BLaER1 treated with 17β-estradiol and CSF1 and Interleukin-3, amounts not matched to agents 10 nM and 100 nM (cell line): ENCODE measurements around the gene C2.

Source experiments
- H3K27ac ChIP-seq, 11 experiments: shearing (Covaris generic); formaldehyde crosslinking; 2 replicates each; pipeline ENCODE4 v1.8.1; 2022
- H3K27me3 ChIP-seq, 11 experiments: shearing (Covaris generic); formaldehyde crosslinking; 2 replicates each; pipeline ENCODE4 v1.8.1; 2022
- H3K36me3 ChIP-seq, 11 experiments: shearing (Covaris generic); formaldehyde crosslinking; 2 replicates each; pipeline ENCODE4 v1.8.1; 2022
- H3K4me1 ChIP-seq, 10 experiments: shearing (Covaris generic); formaldehyde crosslinking; 2 replicates each; pipeline ENCODE4 v1.8.1; 2022
- H3K4me2 ChIP-seq, 11 experiments: shearing (Covaris generic); formaldehyde crosslinking; 2 replicates each; pipeline ENCODE4 v1.8.1; 2022
- H3K4me3 ChIP-seq, 10 experiments: shearing (Covaris generic); formaldehyde crosslinking; 2 replicates each; pipeline ENCODE4 v1.8.1; 2022
- H3K9ac ChIP-seq, 11 experiments: shearing (Covaris generic); formaldehyde crosslinking; 2 replicates each; pipeline ENCODE4 v1.8.1; 2022
- H3K9me3 ChIP-seq, 11 experiments: shearing (Covaris generic); formaldehyde crosslinking; replicated peaks in 1 of 11; 2 replicates each; pipeline ENCODE4 v1.8.1; 2022
- H4K20me1 ChIP-seq, 11 experiments: shearing (Covaris generic); formaldehyde crosslinking; 2 replicates each; pipeline ENCODE4 v1.8.1; 2022
- Cebpa-rat ChIP-seq, 11 experiments: shearing (Covaris generic); IDR thresholded peaks; 2 replicates each; pipeline ENCODE4 v1.8.1; 2022

Gene C2

GRCh38 chr6:31965700-31966099 lies 38.2 kb downstream of the C2 start:
- H3K4me3 ChIP-seq, result no peak overlapping the region
- peaks cover 95 to 100% (median 100%) of the 10 kb centered on the region in 11 experiments for H3K36me3 ChIP-seq
- H3K4me2 ChIP-seq, result no peak overlapping the region
- H3K4me1 ChIP-seq, result peaks cover 9 to 16% (median 13%) of the 10 kb centered on the region in 10 experiments
- no peaks in the 10 kb centered on the region for H3K27me3 ChIP-seq
- no peak overlapping the region for H3K27ac ChIP-seq
- H3K9me3 ChIP-seq, result no peaks in the 10 kb centered on the region
- no peak for TF ChIP-seq Cebpa-rat (IDR thresholded peaks at IDR 0.05)
- H3K9ac ChIP-seq, result no peak overlapping the region; a peak in 2 of 22 replicates
- H4K20me1 ChIP-seq, result peaks cover 0 to 17% (median 0%) of the 10 kb centered on the region in 11 experiments; a peak in 4 of 22 replicates

GRCh38 chr6:31966506-31966905 lies 39.0 kb downstream of the C2 start:
- no peak overlapping the region for H3K4me3 ChIP-seq
- H3K4me1 ChIP-seq, result peaks cover 16 to 24% (median 20%) of the 10 kb centered on the region in 10 experiments
- no peaks in the 10 kb centered on the region for H3K27me3 ChIP-seq
- H3K4me2 ChIP-seq, result no peak overlapping the region
- H3K9ac ChIP-seq, result no peak overlapping the region
- H4K20me1 ChIP-seq, result peaks cover 0 to 17% (median 0%) of the 10 kb centered on the region in 11 experiments; a peak in 4 of 22 replicates
- no peak overlapping the region for H3K27ac ChIP-seq
- peaks cover 87 to 96% (median 94%) of the 10 kb centered on the region in 11 experiments for H3K36me3 ChIP-seq
- TF ChIP-seq Cebpa-rat (IDR thresholded peaks at IDR 0.05), result no peak
- H3K9me3 ChIP-seq, result no peaks in the 10 kb centered on the region

GRCh38 chr6:31966997-31967925 lies 39.7 kb downstream of the C2 start:
- Histone ChIP-seq H3K27me3 (no peaks in the 10 kb centered on the region), H3K4me2 (no peak overlapping the region), H3K4me3 (no peak overlapping the region), H3K36me3 (peaks cover 79 to 89% (median 87%) of the 10 kb centered on the region in 11 experiments), H3K9ac (no peak overlapping the region), H4K20me1 (peaks cover 0 to 17% (median 0%) of the 10 kb centered on the region in 11 experiments; a peak in 4 of 22 replicates), H3K9me3 (no peaks in the 10 kb centered on the region), H3K4me1 (peaks cover 17 to 25% (median 21%) of the 10 kb centered on the region in 10 experiments), H3K27ac (no peak overlapping the region)
- TF ChIP-seq Cebpa-rat (IDR thresholded peaks at IDR 0.05), result 0 out of 22 replicates have a peak, but pooled peaks of 1 of the 11 experiments have one; percentile 20

GRCh38 chr6:31967926-31968320 lies 40.4 kb downstream of the C2 start:
- Histone ChIP-seq H3K4me2 (no peak overlapping the region), H3K27me3 (no peaks in the 10 kb centered on the region), H3K4me1 (peaks cover 19 to 29% (median 25%) of the 10 kb centered on the region in 10 experiments), H3K4me3 (no peak overlapping the region), H4K20me1 (peaks cover 0 to 17% (median 0%) of the 10 kb centered on the region in 11 experiments; a peak in 4 of 22 replicates), H3K9ac (no peak overlapping the region), H3K36me3 (peaks cover 73 to 82% (median 80%) of the 10 kb centered on the region in 11 experiments), H3K9me3 (no peaks in the 10 kb centered on the region), H3K27ac (no peak overlapping the region)
- no peak for TF ChIP-seq Cebpa-rat (IDR thresholded peaks at IDR 0.05)

GRCh38 chr6:31968326-31968725 lies 40.8 kb downstream of the C2 start:
- no peaks in the 10 kb centered on the region for H3K27me3 ChIP-seq
- no peak overlapping the region for H3K9ac ChIP-seq
- H3K4me3 ChIP-seq, result no peak overlapping the region
- H3K4me2 ChIP-seq, result no peak overlapping the region
- TF ChIP-seq Cebpa-rat (IDR thresholded peaks at IDR 0.05), result no peak
- peaks cover 69 to 78% (median 76%) of the 10 kb centered on the region in 11 experiments for H3K36me3 ChIP-seq
- no peak overlapping the region for H3K27ac ChIP-seq
- peaks cover 0 to 17% (median 0%) of the 10 kb centered on the region in 11 experiments; a peak in 4 of 22 replicates for H4K20me1 ChIP-seq
- H3K4me1 ChIP-seq, result peaks cover 23 to 33% (median 29%) of the 10 kb centered on the region in 10 experiments
- H3K9me3 ChIP-seq, result no peaks in the 10 kb centered on the region

- H3K4me1 ChIP-seq, result peaks cover 31 to 39% (median 35%) of the 10 kb centered on the region in 10 experiments
- H3K9ac ChIP-seq, result peak overlapping the region in 4 of 11 experiments; percentile 13 to 94 (median 38); a peak in 2 of 22 replicates
- H3K27ac ChIP-seq, result peak overlapping the region in 1 of 11 experiments; percentile 44; a peak in 2 of 22 replicates
- no peak overlapping the region for H3K4me3 ChIP-seq
- no peaks in the 10 kb centered on the region for H3K9me3 ChIP-seq
- peaks cover 0 to 17% (median 0%) of the 10 kb centered on the region in 11 experiments; a peak in 4 of 22 replicates for H4K20me1 ChIP-seq
- peaks cover 62 to 73% (median 69%) of the 10 kb centered on the region in 11 experiments for H3K36me3 ChIP-seq
- H3K27me3 ChIP-seq, result no peaks in the 10 kb centered on the region
- TF ChIP-seq Cebpa-rat (IDR thresholded peaks at IDR 0.05), result no peak
- H3K4me2 ChIP-seq, result peak overlapping the region in 4 of 11 experiments; percentile 12 to 98 (median 96); a peak in 5 of 22 replicates
Observed at GRCh38 chr6:31968791-31969711, 41.5 kb downstream of the C2 start.

- TF ChIP-seq Cebpa-rat (IDR thresholded peaks at IDR 0.05), result no peak
- Histone ChIP-seq H3K9ac (peak overlapping the region; percentile 79 to 94 (median 88); a peak in 19 of 22 replicates), H3K4me1 (peaks cover 32 to 40% (median 35%) of the 10 kb centered on the region in 10 experiments), H3K27me3 (no peaks in the 10 kb centered on the region), H3K4me3 (peak overlapping the region in 9 of 10 experiments; percentile 70 to 90 (median 78); a peak in 14 of 20 replicates), H3K36me3 (peaks cover 53 to 73% (median 61%) of the 10 kb centered on the region in 11 experiments), H4K20me1 (peaks cover 0 to 17% (median 0%) of the 10 kb centered on the region in 11 experiments; a peak in 4 of 22 replicates), H3K4me2 (peak overlapping the region; percentile 76 to 99 (median 96); a peak in 21 of 22 replicates), H3K9me3 (no peaks in the 10 kb centered on the region), H3K27ac (peak overlapping the region in 4 of 11 experiments; percentile 85 to 92 (median 92); a peak in 7 of 22 replicates)
Observed at GRCh38 chr6:31969712-31970603, 42.4 kb downstream of the C2 start.
